Measurements from ENCODE around the gene TRHDE. TPM values are rescaled to one million over a fixed set of nuclear protein-coding genes. Genes with fewer than 3 reads are reported as not detected.

TRHDE gene
- total and polyA plus RNA-seq, 2 donors (not counting 1 experiment from before 2014, with no cell fraction given), result 7.3 to 8.8 TPM

GRCh38 chr12:72264548-72265175, 7.5 kb upstream of the TRHDE start:
- TF ChIP-seq, protein P1, sequence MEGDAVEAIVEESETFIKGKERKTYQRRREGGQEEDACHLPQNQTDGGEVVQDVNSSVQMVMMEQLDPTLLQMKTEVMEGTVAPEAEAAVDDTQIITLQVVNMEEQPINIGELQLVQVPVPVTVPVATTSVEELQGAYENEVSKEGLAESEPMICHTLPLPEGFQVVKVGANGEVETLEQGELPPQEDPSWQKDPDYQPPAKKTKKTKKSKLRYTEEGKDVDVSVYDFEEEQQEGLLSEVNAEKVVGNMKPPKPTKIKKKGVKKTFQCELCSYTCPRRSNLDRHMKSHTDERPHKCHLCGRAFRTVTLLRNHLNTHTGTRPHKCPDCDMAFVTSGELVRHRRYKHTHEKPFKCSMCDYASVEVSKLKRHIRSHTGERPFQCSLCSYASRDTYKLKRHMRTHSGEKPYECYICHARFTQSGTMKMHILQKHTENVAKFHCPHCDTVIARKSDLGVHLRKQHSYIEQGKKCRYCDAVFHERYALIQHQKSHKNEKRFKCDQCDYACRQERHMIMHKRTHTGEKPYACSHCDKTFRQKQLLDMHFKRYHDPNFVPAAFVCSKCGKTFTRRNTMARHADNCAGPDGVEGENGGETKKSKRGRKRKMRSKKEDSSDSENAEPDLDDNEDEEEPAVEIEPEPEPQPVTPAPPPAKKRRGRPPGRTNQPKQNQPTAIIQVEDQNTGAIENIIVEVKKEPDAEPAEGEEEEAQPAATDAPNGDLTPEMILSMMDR (conservative IDR thresholded peaks at IDR 0.05 in 1 of 2, IDR thresholded peaks at IDR 0.05 in 1 of 2; ENCODE audit: low read depth in 1 of 2, low read length in 2 of 2), result peak; percentile 16 to 59
- no peak for TF ChIP-seq EZH2 (IDR thresholded peaks at IDR 0.05; ENCODE audit: low read length, missing control alignments)
- Histone ChIP-seq H3K4me3 (replicated peaks in 1 of 4; ENCODE audit: control extremely low read depth in 1 of 4, insufficient read depth in 1 of 4, low read depth in 3 of 4, low read length in 4 of 4) (no peak overlapping the region), H3K4me2 (ENCODE audit: extremely low read depth, insufficient read depth, low read length) (no peak overlapping the region), H3K4me1 (ENCODE audit: control insufficient read depth, extremely low read depth, insufficient read depth, low read length) (no peaks in the 10 kb centered on the region), H3K27ac (ENCODE audit: insufficient read depth, low read length) (no peak overlapping the region), H3K79me2 (ENCODE audit: control insufficient read depth, insufficient read depth, low read length) (peaks cover 15% of the 10 kb centered on the region), H4K20me1 (ENCODE audit: control insufficient read depth, extremely low read depth, insufficient read depth, low read length) (no peaks in the 10 kb centered on the region), H3K36me3 (ENCODE audit: control insufficient read depth, insufficient read depth, low read length) (no peaks in the 10 kb centered on the region), H3K9me3 (ENCODE audit: control insufficient read depth, insufficient read depth, low read depth, low read length) (no peaks in the 10 kb centered on the region), H2AFZ (ENCODE audit: low read length) (no peak overlapping the region), H3K27me3 (ENCODE audit: control insufficient read depth, insufficient read depth, low read length) (no peaks in the 10 kb centered on the region), H3K9ac (ENCODE audit: insufficient read depth, low read length) (no peak overlapping the region)
- peak in 1 of 2 donors; percentile 67 for DNase-seq (ENCODE audit: low read depth in 2 of 2)

- H3K27ac ChIP-seq (ENCODE audit: insufficient read depth, low read length), result no peak overlapping the region
- peaks cover 43% of the 10 kb centered on the region for H3K79me2 ChIP-seq (ENCODE audit: control insufficient read depth, insufficient read depth, low read length)
These were observed 4.2 kb upstream of the TRHDE start for GRCh38 chr12:72267974-72268373.

DNA sequence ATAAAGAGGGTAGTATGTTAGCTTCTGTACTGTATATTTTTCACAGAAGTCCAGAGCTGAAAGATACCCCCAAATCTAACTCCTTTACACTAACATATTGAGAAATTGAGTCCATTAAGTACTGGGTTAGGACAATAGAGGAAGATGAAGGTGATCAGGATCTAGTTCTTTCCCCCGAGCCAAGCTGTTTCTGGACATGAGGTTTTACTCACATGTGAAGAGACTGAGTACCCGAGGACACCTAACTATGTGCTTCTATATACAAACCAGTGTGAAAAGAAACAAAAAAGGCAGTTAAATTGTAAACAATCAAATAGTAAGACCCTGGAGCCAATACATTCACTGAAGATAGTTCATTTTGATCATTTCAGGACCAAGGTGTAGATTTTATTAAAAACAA, 3.8 kb upstream of the TRHDE start:
- H3K4me1 ChIP-seq (ENCODE audit: control insufficient read depth, extremely low read depth, insufficient read depth, low read length), result no peaks in the 10 kb centered on the region
- H3K9me3 ChIP-seq (ENCODE audit: control insufficient read depth, insufficient read depth, low read depth, low read length), result no peaks in the 10 kb centered on the region
- DNase-seq (ENCODE audit: low read depth in 2 of 2), result peak in 1 of 2 donors; percentile 37
- H4K20me1 ChIP-seq (ENCODE audit: control insufficient read depth, extremely low read depth, insufficient read depth, low read length), result no peaks in the 10 kb centered on the region
- H3K4me3 ChIP-seq (replicated peaks in 1 of 4; ENCODE audit: control extremely low read depth in 1 of 4, insufficient read depth in 1 of 4, low read depth in 3 of 4, low read length in 4 of 4), result peak overlapping the region in 2 of 4 experiments; percentile 19 to 79
- no peak overlapping the region for H2AFZ ChIP-seq (ENCODE audit: low read length)
- no peak overlapping the region for H3K4me2 ChIP-seq (ENCODE audit: extremely low read depth, insufficient read depth, low read length)
- H3K9ac ChIP-seq (ENCODE audit: insufficient read depth, low read length), result no peak overlapping the region
- TF ChIP-seq EZH2 (IDR thresholded peaks at IDR 0.05; ENCODE audit: low read length, missing control alignments), result no peak
- TF ChIP-seq, protein P1 (conservative IDR thresholded peaks at IDR 0.05 in 1 of 2, IDR thresholded peaks at IDR 0.05 in 1 of 2; ENCODE audit: low read depth in 1 of 2, low read length in 2 of 2), result no peak
- no peak overlapping the region for H3K27ac ChIP-seq (ENCODE audit: insufficient read depth, low read length)
- H3K79me2 ChIP-seq (ENCODE audit: control insufficient read depth, insufficient read depth, low read length), result peaks cover 46% of the 10 kb centered on the region
- H3K36me3 ChIP-seq (ENCODE audit: control insufficient read depth, insufficient read depth, low read length), result no peaks in the 10 kb centered on the region
- H3K27me3 ChIP-seq (ENCODE audit: control insufficient read depth, insufficient read depth, low read length), result peaks cover 6% of the 10 kb centered on the region

More at GRCh38 chr12:72267974-72268373, 4.2 kb upstream of the TRHDE start:
- Histone ChIP-seq H3K27me3 (ENCODE audit: control insufficient read depth, insufficient read depth, low read length) (peaks cover 6% of the 10 kb centered on the region), H3K4me1 (ENCODE audit: control insufficient read depth, extremely low read depth, insufficient read depth, low read length) (no peaks in the 10 kb centered on the region), H3K9ac (ENCODE audit: insufficient read depth, low read length) (no peak overlapping the region), H3K4me2 (ENCODE audit: extremely low read depth, insufficient read depth, low read length) (no peak overlapping the region), H3K36me3 (ENCODE audit: control insufficient read depth, insufficient read depth, low read length) (no peaks in the 10 kb centered on the region), H2AFZ (ENCODE audit: low read length) (no peak overlapping the region), H3K4me3 (replicated peaks in 1 of 4; ENCODE audit: control extremely low read depth in 1 of 4, insufficient read depth in 1 of 4, low read depth in 3 of 4, low read length in 4 of 4) (peak overlapping the region in 2 of 4 experiments; percentile 19 to 79), H4K20me1 (ENCODE audit: control insufficient read depth, extremely low read depth, insufficient read depth, low read length) (no peaks in the 10 kb centered on the region), H3K9me3 (ENCODE audit: control insufficient read depth, insufficient read depth, low read depth, low read length) (no peaks in the 10 kb centered on the region)
- TF ChIP-seq EZH2 (IDR thresholded peaks at IDR 0.05; ENCODE audit: low read length, missing control alignments), result no peak
- TF ChIP-seq, protein P1 (conservative IDR thresholded peaks at IDR 0.05 in 1 of 2, IDR thresholded peaks at IDR 0.05 in 1 of 2; ENCODE audit: low read depth in 1 of 2, low read length in 2 of 2), result peak; percentile 40 to 53
- DNase-seq (ENCODE audit: low read depth in 2 of 2), result peak; percentile 53 to 68

Data from fibroblast of lung (primary cell).